Mucosa of rectum (tissue), 2 donors: ENCODE data around the gene ATG5.

ENCODE experiments used
- H3K27ac ChIP-seq, 2 donors: one replicate each; pipeline ENCODE4 v1.7.0; 2013; ENCODE audit warnings: inconsistent platforms in 2 of 2, low read depth in 2 of 2, low read length in 2 of 2
- H3K27me3 ChIP-seq, 2 donors: one replicate each; pipeline ENCODE4 v1.7.0; 2013; ENCODE audit warnings: low read length in 2 of 2; ENCODE audit not compliant: control insufficient read depth in 2 of 2, insufficient read depth in 2 of 2
- H3K36me3 ChIP-seq, 2 donors: one replicate each; pipeline ENCODE4 v1.7.0; 2013; ENCODE audit warnings: low read length in 2 of 2; ENCODE audit not compliant: control insufficient read depth in 2 of 2, insufficient read depth in 2 of 2
- H3K4me1 ChIP-seq, 2 donors: one replicate each; pipeline ENCODE4 v1.7.0; 2013; ENCODE audit warnings: low read length in 2 of 2, mild to moderate bottlenecking in 1 of 2; ENCODE audit not compliant: control insufficient read depth in 2 of 2, insufficient read depth in 2 of 2
- H3K4me3 ChIP-seq, 2 donors: one replicate each; pipeline ENCODE4 v1.7.0; 2013; ENCODE audit warnings: low read length in 2 of 2
- H3K9ac ChIP-seq, 2 donors: one replicate each; pipeline ENCODE4 v1.7.0; 2013; ENCODE audit warnings: low read length in 2 of 2, low read depth in 1 of 2, mild to moderate bottlenecking in 1 of 2
- H3K9me3 ChIP-seq, 2 donors: one replicate each; pipeline ENCODE4 v1.7.0; 2013; ENCODE audit warnings: low read length in 2 of 2; ENCODE audit not compliant: control insufficient read depth in 2 of 2
- donor health status: healthy.
- donor health status: Normal muscosa, but diverticular disease.

ATG5 gene

DNA sequence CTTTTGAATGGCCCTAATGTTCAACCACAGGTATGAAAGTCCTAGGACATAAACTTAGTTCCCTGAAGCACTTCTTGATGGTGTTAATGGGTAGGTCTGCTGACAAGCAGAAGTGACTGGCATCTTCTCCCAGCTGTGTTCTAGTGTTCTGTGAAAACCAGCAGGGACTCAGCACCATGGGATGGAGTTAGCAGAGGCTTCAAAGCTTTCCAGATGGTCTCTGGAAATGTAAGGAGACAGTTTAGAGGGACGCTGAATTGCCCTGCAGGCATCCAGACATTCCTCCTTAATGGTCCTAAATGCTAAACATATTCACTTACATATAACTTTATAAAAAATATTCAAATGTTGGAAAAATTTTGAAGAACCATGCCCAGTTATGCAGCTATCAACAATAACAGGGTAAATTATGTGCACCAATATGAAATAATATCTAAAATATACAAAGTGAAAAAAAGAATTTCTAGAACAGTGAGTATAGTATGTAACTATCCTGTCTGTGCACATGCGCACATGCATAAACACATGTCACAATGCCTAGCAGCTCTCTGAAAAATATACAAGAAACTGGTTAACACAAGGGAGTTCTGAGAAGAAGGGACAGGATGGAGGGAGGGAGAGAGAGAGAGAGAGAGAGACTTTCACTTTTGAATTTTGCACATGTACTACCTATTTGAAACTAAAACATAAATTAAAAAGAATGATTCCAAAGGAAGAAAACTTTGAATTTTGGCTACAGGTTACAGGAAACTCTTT lies 152.3 kb downstream of the ATG5 start:
- H3K36me3 ChIP-seq = no peaks in the 10 kb centered on the region
- H3K9ac ChIP-seq = no peak overlapping the region
- H3K27me3 ChIP-seq = no peaks in the 10 kb centered on the region
- no peak overlapping the region for H3K27ac ChIP-seq
- H3K4me3 ChIP-seq = no peak overlapping the region
- no peaks in the 10 kb centered on the region for H3K9me3 ChIP-seq
- H3K4me1 ChIP-seq = peaks cover 0 to 10% of the 10 kb centered on the region in 2 donors

DNA sequence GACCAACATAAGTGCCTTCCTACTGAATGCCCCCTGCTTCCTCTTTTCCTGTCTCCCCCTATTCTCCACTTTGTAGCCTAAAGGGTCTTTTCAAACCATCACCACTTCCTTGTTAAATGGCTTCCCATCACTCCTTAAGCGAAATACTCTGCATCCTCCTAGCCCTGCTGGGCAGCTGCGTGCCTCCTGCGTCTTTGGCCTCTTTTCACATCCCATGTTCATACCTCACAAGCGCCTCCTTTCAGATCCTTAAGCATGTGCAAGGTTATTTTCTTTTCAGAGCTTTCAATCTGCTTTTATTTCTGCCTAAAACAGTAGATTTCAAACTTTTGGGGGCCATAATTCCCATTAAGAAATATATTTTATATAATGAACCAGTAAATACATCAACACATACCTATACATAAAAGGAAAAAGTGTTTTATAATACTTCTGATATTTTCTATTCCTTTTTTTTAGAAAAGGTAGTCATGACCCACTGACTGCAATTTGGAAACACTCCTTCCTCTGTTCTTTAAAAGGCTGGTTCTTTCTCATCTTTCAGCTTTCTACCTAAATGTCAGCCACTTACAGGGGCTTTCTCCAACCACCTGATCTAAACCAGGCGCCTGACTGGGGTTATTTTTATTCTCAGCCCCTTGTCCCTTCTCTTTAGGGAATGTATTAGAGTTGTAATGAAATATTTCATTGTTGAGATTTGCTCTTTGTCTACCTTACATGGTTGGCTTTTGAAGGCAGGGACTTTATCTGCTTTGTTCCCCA lies 155.3 kb downstream of the ATG5 start:
- no peaks in the 10 kb centered on the region for H3K27me3 ChIP-seq
- H3K4me1 ChIP-seq = no peaks in the 10 kb centered on the region
- no peak overlapping the region for H3K9ac ChIP-seq
- no peak overlapping the region for H3K27ac ChIP-seq
- H3K4me3 ChIP-seq = no peak overlapping the region
- H3K36me3 ChIP-seq = no peaks in the 10 kb centered on the region
- H3K9me3 ChIP-seq = no peaks in the 10 kb centered on the region

DNA sequence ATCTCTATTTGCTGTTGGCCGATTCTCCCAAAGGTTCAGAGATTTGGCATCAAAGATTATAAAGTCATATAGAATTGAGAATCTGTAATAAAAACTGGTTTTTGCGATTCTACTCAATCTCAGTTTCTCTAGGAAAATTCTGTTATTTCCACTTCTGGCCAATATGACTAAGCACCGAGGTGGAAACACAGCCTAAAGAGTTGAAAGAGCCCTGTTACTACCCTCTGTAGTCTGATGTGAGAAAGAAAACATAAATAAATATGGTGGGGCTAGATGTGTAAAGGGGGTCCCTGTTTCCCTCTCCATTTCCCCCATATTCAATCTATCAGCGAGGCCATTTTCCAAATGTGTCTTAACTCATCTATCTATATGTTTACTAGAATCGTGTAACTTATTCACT lies 156.0 kb downstream of the ATG5 start:
- no peaks in the 10 kb centered on the region for H3K36me3 ChIP-seq
- peaks cover 0 to 3% of the 10 kb centered on the region in 2 donors for H3K4me1 ChIP-seq
- H3K27ac ChIP-seq = no peak overlapping the region
- no peak overlapping the region for H3K9ac ChIP-seq
- H3K27me3 ChIP-seq = no peaks in the 10 kb centered on the region
- H3K4me3 ChIP-seq = no peak overlapping the region
- no peaks in the 10 kb centered on the region for H3K9me3 ChIP-seq

DNA sequence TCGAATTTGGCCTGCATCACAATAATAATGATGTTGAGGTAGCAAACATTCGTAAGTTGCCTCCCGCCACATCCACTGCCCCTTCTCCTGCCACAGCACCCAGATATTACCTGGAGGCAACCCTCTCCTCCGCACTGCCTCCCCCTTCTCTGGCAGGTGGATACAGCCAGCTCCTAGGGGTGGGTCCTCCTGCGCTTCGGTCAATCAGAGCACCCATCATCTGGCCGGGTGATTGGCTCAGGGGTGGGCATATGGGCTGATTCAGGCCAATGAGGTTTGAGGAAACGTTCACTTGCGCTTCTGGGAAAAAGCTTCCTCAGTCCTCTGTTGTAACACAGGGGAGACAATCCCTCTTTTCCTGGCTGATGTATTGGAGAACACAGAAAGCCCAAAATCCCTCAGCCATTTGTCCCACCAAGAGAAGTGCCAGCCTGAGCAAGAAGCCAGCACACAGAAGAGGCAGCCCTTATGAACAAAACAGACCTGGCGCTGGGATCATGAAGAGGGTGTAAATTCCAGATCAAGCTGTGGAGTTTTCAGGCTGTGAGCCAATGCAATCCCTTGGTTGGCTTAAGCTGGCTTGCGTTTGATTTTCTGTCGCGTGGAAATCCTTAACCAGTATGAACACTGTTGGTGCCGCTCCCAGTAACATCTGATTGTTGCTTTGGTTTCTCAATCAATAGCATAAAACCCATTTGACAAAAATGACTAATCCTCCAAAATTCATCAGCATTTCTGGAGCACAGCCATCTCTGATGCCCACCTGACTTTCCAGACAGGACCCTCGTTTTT lies 157.3 kb downstream of the ATG5 start:
- peak overlapping the region in 1 of 2 donors; percentile 26 for H3K27ac ChIP-seq
- H3K4me1 ChIP-seq = peaks cover 11% of the 10 kb centered on the region in 2 donors
- no peaks in the 10 kb centered on the region for H3K36me3 ChIP-seq
- no peaks in the 10 kb centered on the region for H3K9me3 ChIP-seq
- no peak overlapping the region for H3K4me3 ChIP-seq
- H3K27me3 ChIP-seq = no peaks in the 10 kb centered on the region
- H3K9ac ChIP-seq = no peak overlapping the region

DNA sequence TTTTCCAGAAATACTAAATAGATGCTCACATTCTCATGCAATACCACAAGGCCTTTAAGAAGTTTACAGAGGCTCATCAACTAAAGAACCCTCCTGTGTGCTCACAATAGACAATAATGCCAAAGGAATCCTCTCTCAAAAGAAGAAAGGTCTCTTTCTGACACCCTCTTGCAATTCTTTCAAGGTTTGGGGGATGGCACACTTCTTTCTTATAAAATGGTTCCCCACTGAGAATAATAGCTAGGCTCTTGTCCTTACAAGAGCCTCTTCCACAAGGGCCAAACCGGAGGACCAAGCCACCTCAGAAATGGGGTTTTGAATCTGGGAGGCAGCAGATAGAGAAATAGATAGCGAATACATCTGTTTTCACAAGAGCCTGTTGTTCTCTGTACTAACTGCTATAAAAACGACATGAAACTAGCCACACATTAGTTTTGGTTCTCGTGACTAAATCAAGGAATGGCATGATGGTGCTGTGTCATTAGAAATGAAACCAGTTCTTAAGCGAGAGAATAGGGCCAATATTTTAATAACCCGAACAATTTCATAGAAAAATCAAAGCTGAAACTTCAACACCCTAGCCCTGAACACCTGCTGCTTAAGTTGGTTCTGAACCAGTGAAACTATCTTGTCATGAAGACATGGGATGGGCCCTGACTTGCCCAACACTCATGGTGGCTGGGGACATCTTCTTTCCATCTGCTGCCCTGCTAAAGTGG lies 158.3 kb downstream of the ATG5 start:
- Histone ChIP-seq H3K9me3 (no peaks in the 10 kb centered on the region), H3K4me3 (no peak overlapping the region), H3K4me1 (peaks cover 11 to 15% of the 10 kb centered on the region in 2 donors), H3K9ac (no peak overlapping the region), H3K36me3 (no peaks in the 10 kb centered on the region), H3K27ac (peak overlapping the region; percentile 3 to 14), H3K27me3 (no peaks in the 10 kb centered on the region)

DNA sequence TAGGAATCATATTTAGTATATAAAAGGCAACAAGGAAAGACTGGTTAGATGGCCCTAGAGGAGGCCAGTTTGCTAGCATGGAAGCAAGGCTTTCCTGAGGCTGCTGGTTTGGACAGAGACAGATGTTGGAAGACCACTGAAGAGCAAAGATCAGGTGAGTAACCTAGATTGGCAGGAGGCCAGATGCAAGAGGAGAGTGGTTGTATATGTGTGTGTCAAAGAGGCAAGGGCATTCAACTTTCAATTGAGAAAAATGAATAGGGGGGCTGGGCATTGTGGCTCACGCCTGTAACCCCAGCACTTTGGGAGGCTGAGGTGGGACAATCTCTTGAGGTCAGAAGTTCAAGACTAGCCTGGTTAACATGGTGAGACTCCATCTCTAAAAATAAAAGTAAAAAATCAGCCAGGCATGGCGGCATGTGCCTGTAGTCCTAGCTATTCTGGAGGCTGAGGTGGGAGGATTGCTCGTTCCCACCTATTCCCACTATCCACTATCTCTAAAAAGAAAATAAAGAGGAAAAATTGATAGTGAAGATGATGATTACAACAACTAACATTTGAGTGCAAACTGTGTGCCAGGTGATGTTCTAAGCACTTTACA lies 159.6 kb downstream of the ATG5 start:
- no peaks in the 10 kb centered on the region for H3K36me3 ChIP-seq
- H3K9me3 ChIP-seq = no peaks in the 10 kb centered on the region
- peak overlapping the region in 1 of 2 donors; percentile 38 for H3K27ac ChIP-seq
- H3K4me3 ChIP-seq = no peak overlapping the region
- no peak overlapping the region for H3K9ac ChIP-seq
- H3K27me3 ChIP-seq = no peaks in the 10 kb centered on the region
- peaks cover 11 to 15% of the 10 kb centered on the region in 2 donors for H3K4me1 ChIP-seq

DNA sequence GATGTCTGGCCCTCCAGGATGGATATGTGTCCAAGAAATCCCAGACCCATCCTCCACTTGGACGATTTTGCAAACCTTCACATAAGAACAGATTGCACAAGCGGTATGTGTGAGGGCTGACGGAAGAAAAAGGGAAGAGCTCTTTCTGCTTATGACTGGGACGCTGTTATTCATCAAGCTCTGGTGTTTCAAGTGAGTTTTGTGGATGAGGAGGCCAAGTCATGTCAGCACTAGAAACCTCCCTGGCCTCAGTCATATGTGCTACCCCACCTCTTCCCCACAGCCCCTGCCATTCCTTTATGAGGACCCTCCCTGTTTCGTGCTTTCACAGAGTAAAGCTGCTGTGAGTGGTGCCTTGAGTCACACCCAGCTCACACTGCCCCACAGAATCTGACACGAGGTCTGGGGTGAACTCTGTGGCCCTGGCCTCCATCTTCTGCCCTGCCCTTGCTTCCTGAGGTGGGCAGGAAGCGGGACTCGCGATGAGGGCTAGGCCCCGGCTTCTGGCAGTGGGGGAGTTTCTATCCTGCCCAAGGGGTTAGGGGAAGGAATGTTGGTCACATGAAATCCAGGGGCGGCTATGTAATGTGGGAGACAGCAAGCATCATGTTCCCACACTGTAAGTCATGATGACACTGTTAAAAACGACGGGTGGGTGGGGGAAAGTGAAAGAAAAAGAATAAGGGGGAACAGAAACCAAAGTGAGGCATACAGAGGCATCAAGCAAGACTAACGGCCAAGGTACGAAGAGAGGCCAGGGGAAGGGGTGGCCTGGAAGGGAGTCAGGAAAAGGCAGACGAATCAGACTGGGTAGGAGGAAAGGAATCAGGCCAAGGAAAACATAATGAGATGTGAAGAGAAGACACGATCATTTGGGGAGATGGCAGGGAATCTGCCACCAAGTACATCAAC lies 161.3 kb downstream of the ATG5 start:
- Histone ChIP-seq H3K27ac (peak overlapping the region; percentile 79 to 89), H3K9ac (peak overlapping the region; percentile 21 to 38), H3K4me3 (peak overlapping the region in 1 of 2 donors; percentile 35), H3K9me3 (no peaks in the 10 kb centered on the region), H3K27me3 (no peaks in the 10 kb centered on the region), H3K4me1 (peaks cover 11 to 15% of the 10 kb centered on the region in 2 donors), H3K36me3 (no peaks in the 10 kb centered on the region)

DNA sequence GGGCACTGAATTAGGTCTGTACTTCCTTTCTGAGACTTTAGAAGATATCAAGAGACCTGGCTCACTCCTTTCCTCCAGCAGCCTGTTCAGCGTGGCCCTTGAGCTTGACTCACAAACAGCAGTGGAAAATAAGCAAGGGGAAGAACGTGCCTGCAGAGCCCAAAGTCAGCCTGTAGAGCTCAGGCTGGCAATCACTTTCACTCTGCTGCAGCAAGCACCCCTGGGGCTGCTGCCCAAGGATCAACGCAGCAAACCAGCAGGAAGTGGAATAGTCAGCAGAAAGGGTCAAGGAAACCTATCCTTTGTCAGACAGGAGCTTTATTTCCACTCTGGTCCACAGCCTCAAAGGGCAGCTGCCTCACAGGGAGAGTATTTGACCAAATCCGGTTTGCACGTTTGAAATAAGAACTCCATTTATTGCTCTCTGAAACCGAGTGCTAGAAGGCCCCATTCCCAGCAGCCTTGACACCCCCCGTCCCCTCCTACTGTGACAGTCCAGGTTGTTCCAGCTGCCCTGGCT lies 162.1 kb downstream of the ATG5 start:
- Histone ChIP-seq H3K9me3 (no peaks in the 10 kb centered on the region), H3K4me1 (peaks cover 11 to 15% of the 10 kb centered on the region in 2 donors), H3K9ac (peak overlapping the region in 1 of 2 donors; percentile 21), H3K27me3 (no peaks in the 10 kb centered on the region), H3K36me3 (no peaks in the 10 kb centered on the region), H3K27ac (peak overlapping the region; percentile 79 to 89), H3K4me3 (no peak overlapping the region)
